ENCODE data around the gene THRB.

DNA sequence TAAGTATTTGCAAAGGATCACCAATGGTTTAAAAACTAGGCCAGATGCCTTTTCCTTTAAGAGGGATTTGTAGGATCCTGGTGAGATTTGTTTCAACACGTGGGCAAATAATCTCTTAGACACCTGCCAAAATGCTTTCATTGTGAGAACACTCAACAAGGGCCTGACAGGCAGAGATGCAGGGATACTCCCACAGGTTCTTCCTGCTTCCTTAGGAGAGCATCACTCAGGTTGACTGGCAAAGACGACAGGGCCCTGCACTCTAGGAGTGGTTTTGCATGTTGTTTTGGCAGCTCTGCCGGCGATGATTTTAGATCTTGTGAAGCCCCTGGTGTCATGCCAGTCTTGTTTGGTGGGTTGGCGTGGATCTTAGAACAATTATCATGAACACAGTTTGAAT, 365.1 kb downstream of the THRB start:
- TF ChIP-seq EZH2 (IDR thresholded peaks at IDR 0.05; ENCODE audit: insufficient read depth, poor library complexity, severe bottlenecking) (no peak), EZH2phosphoT487 (IDR thresholded peaks at IDR 0.05; ENCODE audit: insufficient read depth, low read depth) (no peak)

All from GM23248 (cell line).